Measurements from ENCODE around the gene HECTD4.

GRCh38 chr12:112258926-112259325, 123.3 kb downstream of the HECTD4 start:
- TF ChIP-seq POLR2A (IDR thresholded peaks at IDR 0.05; ENCODE audit: low read length) (no peak), GATA1 (IDR thresholded peaks at IDR 0.05; ENCODE audit: low read depth, low read length) (no peak)

All from erythroblast (primary cell).